ENCODE results near the gene POPDC2. TPM values are rescaled to one million over a fixed set of nuclear protein-coding genes. Genes with fewer than 3 reads are reported as not detected.

The POPDC2 gene
- total RNA-seq, 1 experiment from 2014 or later: 0.93 TPM

DNA sequence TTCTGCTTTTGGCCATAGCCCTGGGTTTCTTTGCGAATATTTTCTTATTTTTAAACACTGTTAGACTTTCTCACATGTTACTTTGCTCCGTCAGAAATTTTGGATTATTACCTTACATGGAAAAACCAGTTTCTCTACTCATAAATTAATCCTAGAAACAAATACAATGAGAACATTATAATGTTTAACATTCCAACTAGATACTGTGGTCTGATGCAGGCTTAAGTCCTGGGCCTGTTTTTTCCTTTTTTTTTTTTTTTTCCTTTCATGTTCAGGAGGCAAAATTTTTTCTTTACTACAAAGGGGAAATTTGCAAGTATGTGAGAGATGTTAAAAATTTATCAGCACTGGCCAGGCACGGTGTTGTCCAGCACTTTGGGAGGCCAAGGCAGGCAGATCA lies 28.9 kb downstream of the POPDC2 start:
- H3K4me3 Mint-ChIP-seq (ENCODE audit: unreplicated experiment): no peak overlapping the region
- TF ChIP-seq, protein P1, sequence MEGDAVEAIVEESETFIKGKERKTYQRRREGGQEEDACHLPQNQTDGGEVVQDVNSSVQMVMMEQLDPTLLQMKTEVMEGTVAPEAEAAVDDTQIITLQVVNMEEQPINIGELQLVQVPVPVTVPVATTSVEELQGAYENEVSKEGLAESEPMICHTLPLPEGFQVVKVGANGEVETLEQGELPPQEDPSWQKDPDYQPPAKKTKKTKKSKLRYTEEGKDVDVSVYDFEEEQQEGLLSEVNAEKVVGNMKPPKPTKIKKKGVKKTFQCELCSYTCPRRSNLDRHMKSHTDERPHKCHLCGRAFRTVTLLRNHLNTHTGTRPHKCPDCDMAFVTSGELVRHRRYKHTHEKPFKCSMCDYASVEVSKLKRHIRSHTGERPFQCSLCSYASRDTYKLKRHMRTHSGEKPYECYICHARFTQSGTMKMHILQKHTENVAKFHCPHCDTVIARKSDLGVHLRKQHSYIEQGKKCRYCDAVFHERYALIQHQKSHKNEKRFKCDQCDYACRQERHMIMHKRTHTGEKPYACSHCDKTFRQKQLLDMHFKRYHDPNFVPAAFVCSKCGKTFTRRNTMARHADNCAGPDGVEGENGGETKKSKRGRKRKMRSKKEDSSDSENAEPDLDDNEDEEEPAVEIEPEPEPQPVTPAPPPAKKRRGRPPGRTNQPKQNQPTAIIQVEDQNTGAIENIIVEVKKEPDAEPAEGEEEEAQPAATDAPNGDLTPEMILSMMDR (IDR thresholded peaks at IDR 0.05; ENCODE audit: unreplicated experiment): no peak
- H3K9me3 Mint-ChIP-seq (ENCODE audit: unreplicated experiment): no peaks in the 10 kb centered on the region
- CTCF ChIA-PET: interaction anchor here (1.4 kb wide), 1 partner anchor 134 kb away, joined by 4 read pairs; the partner anchor contains the start of gene TIMMDC1
- POLR2A ChIA-PET: no interaction called here
- no peak for DNase-seq (ENCODE audit: unreplicated experiment)
- peaks cover 15% of the 10 kb centered on the region for H3K4me1 Mint-ChIP-seq (ENCODE audit: insufficient read depth, unreplicated experiment)
- no TSS peak for BruUV-seq (replicated peaks)
- intact Hi-C loops (cut with micrococcal nuclease): no loop called here
- no peaks in the 10 kb centered on the region for H3K36me3 Mint-ChIP-seq (ENCODE audit: insufficient read depth, unreplicated experiment)
- no peak overlapping the region for H3K27ac Mint-ChIP-seq (ENCODE audit: low read depth, unreplicated experiment)
- no peaks in the 10 kb centered on the region for H3K27me3 Mint-ChIP-seq (ENCODE audit: insufficient read depth, unreplicated experiment)

DNA sequence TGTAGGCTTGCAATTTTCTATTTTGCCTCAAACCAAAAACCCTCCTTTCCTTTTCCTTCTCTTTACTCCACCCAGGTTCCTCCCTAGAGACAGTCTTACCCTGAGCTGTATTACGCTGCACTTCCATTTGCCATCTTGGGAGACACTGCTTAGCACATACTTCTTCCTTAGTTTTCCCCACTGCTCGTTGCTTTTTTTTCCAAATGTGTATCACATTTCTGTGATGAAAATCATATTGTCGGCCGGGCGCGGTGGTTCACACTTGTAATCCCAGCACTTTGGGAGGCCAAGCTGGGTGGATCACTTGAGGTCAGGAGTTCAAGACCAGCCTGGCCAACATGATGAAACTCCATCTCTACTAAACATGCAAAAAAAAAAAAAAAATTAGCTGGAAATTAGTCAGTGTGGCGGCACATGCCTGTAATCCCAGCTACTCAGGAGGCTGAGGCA lies 29.5 kb downstream of the POPDC2 start:
- CTCF ChIA-PET: interaction anchor here (0.6 to 1.4 kb wide), 3 partner anchors 47 to 133 kb away, joined by 3 to 4 read pairs (median 3); partner anchors contain the start of gene TIMMDC1
- no TSS peak for BruUV-seq (replicated peaks)
- Mint-ChIP-seq H3K4me1 (ENCODE audit: insufficient read depth, unreplicated experiment) (peaks cover 9% of the 10 kb centered on the region), H3K4me3 (ENCODE audit: unreplicated experiment) (no peak overlapping the region), H3K27me3 (ENCODE audit: insufficient read depth, unreplicated experiment) (peaks cover under 1% of the 10 kb centered on the region), H3K36me3 (ENCODE audit: insufficient read depth, unreplicated experiment) (no peaks in the 10 kb centered on the region), H3K9me3 (ENCODE audit: unreplicated experiment) (no peaks in the 10 kb centered on the region), H3K27ac (ENCODE audit: low read depth, unreplicated experiment) (no peak overlapping the region)
- no peak for DNase-seq (ENCODE audit: unreplicated experiment)
- POLR2A ChIA-PET: interaction anchor here (1.1 kb wide), 1 partner anchor 46 kb away, joined by 5 read pairs; no protein-coding TSS in a partner anchor
- TF ChIP-seq, protein P1 (IDR thresholded peaks at IDR 0.05; ENCODE audit: unreplicated experiment): no peak
- intact Hi-C loops (cut with micrococcal nuclease): no loop called here

DNA sequence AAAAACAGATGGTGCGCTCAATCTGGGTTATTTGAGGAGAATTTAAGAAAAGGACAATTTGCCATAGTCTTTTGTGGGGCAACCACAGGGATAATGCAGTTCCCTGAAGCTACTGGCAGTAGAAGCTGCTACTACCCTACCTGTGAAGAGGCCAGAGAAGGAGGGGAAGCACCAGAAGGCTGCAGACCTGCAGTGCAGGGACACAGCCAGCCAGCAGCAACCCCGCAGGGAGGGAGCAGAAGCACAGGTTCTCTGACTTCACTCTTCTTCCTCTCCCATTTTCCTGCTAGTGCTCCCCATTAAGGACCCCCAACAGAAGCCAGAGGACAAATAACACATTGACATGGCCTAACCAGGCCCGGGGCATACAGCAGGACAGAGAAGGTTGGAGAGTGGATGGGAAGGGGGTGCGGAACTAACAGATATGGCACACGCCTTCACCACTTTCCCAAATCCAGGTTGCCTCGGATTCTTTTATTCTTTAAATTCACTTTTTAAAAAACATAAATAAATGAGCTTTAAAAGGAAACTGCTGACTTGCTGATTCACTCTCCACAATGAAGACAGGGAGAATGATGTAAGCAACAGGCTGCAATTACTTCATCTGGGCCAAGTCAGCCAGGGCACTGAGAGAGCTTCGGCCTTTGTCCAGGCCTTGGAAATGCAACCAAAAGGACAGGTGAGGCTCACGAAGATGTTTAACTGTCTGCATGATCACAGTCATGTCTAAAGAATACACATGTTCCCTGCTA lies 30.1 kb downstream of the POPDC2 start:
- no peak overlapping the region for H3K4me3 Mint-ChIP-seq (ENCODE audit: unreplicated experiment)
- BruUV-seq (replicated peaks): no TSS peak
- intact Hi-C loops (cut with micrococcal nuclease): no loop called here
- no peaks in the 10 kb centered on the region for H3K36me3 Mint-ChIP-seq (ENCODE audit: insufficient read depth, unreplicated experiment)
- H3K9me3 Mint-ChIP-seq (ENCODE audit: unreplicated experiment): no peaks in the 10 kb centered on the region
- CTCF ChIA-PET: interaction anchor here (0.6 to 1.4 kb wide), 3 partner anchors 47 to 132 kb away, joined by 3 to 4 read pairs (median 3); partner anchors contain the start of gene TIMMDC1
- H3K4me1 Mint-ChIP-seq (ENCODE audit: insufficient read depth, unreplicated experiment): peaks cover 9% of the 10 kb centered on the region
- peaks cover 7% of the 10 kb centered on the region for H3K27me3 Mint-ChIP-seq (ENCODE audit: insufficient read depth, unreplicated experiment)
- H3K27ac Mint-ChIP-seq (ENCODE audit: low read depth, unreplicated experiment): no peak overlapping the region
- POLR2A ChIA-PET: interaction anchor here (0.5 to 1.1 kb wide), 2 partner anchors 46 to 456 kb away, joined by 5 read pairs; no protein-coding TSS in a partner anchor
- TF ChIP-seq, protein P1 (IDR thresholded peaks at IDR 0.05; ENCODE audit: unreplicated experiment): no peak
- peak; percentile 26 for DNase-seq (ENCODE audit: unreplicated experiment)

DNA sequence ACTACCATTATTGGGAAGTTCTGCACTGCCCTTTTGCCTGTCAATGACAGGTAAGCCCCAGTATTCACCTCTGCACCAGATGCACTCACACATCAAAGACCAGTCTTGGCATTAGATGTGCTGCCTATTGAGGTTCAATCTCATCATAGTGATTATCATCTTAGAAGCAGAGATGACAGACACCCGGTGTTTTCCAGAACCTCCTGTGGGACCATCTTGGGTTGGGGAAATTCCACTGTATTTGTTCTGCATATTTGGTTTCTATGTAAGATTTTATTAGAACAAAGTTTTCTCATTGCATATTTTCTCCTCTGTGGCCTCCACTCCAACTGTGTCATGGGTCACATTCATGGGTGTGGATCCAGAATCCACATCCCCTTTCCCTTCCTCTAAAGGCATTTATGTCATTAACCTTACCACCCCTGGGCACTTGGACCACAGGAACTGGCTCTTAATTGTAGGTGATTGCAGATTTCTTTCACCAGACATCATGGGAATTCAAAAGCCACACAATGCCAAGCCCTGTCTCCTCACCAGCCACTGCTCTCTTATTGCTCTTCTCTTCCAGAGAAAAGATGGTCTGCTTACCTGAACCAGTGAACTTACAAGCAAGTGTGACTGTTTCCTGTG lies 31.5 kb downstream of the POPDC2 start:
- TF ChIP-seq, protein P1 (IDR thresholded peaks at IDR 0.05; ENCODE audit: unreplicated experiment): no peak
- Mint-ChIP-seq H3K4me3 (ENCODE audit: unreplicated experiment) (no peak overlapping the region), H3K27ac (ENCODE audit: low read depth, unreplicated experiment) (no peak overlapping the region), H3K9me3 (ENCODE audit: unreplicated experiment) (no peaks in the 10 kb centered on the region), H3K36me3 (ENCODE audit: insufficient read depth, unreplicated experiment) (no peaks in the 10 kb centered on the region), H3K4me1 (ENCODE audit: insufficient read depth, unreplicated experiment) (peaks cover 9% of the 10 kb centered on the region), H3K27me3 (ENCODE audit: insufficient read depth, unreplicated experiment) (peaks cover 10% of the 10 kb centered on the region)
- CTCF ChIA-PET: no interaction called here
- DNase-seq (ENCODE audit: unreplicated experiment): no peak
- POLR2A ChIA-PET: no interaction called here
- intact Hi-C loops (cut with micrococcal nuclease): no loop called here
- no TSS peak for BruUV-seq (replicated peaks)

All from MCF 10A (cell line).